ENCODE data around the gene XAGE2. TPM values are rescaled to one million over a fixed set of nuclear protein-coding genes. Genes with fewer than 3 reads are reported as not detected.

XAGE2 gene
- total RNA-seq, 1 experiment from 2014 or later: not detected

DNA sequence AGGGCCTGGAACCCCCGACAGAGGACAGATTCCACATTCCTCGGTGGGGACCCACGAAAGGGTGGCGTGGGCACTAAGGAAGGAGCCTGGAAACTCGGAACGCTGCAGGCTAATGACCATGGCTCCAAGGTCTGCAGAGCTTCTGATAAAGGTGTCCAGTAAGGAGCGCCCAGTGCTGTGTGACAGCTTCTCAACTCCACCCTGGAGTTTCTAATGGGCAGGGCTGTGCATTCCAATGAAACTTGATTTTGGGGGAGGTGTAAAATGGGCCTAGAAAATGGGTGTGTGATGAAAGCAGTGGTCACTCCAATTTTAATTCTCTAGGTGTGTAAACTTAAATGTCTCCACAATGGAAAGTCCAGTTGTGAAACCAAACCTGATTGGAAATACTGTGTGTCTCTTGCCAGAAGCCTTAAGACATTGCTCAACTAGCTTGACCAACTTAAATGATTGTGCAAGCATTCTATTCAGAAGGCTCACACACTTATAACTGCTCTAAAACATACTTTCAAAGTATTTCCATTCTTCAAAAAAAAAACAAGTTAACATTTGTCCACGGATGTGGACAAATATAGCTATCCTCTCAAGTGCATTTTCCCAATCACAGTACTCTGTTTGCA lies 52.1 kb downstream of the XAGE2 start:
- Histone ChIP-seq H3K4me3 (ENCODE audit: low read depth in 2 of 2, low read length in 2 of 2) (no peak overlapping the region), H3K27ac (ENCODE audit: low read length) (no peak overlapping the region), H3K9me3 (ENCODE audit: control insufficient read depth, insufficient read depth, low read depth, low read length) (no peaks in the 10 kb centered on the region), H3K4me1 (ENCODE audit: control insufficient read depth, insufficient read depth, low read length) (no peaks in the 10 kb centered on the region), H3K36me3 (ENCODE audit: control insufficient read depth, insufficient read depth, low read length) (no peaks in the 10 kb centered on the region), H3K27me3 (ENCODE audit: control insufficient read depth, insufficient read depth, low read length) (no peaks in the 10 kb centered on the region; the same call in 1 of the 2 replicates)
- POLR2A ChIA-PET: no interaction called here
- TF ChIP-seq SIN3A (IDR thresholded peaks at IDR 0.05; ENCODE audit: borderline replicate concordance, insufficient read depth, low read depth, low read length): no peak
- TF ChIP-seq TCF7L2 (IDR thresholded peaks at IDR 0.05; ENCODE audit: low read depth, low read length): no peak
- TF ChIP-seq, protein P1, sequence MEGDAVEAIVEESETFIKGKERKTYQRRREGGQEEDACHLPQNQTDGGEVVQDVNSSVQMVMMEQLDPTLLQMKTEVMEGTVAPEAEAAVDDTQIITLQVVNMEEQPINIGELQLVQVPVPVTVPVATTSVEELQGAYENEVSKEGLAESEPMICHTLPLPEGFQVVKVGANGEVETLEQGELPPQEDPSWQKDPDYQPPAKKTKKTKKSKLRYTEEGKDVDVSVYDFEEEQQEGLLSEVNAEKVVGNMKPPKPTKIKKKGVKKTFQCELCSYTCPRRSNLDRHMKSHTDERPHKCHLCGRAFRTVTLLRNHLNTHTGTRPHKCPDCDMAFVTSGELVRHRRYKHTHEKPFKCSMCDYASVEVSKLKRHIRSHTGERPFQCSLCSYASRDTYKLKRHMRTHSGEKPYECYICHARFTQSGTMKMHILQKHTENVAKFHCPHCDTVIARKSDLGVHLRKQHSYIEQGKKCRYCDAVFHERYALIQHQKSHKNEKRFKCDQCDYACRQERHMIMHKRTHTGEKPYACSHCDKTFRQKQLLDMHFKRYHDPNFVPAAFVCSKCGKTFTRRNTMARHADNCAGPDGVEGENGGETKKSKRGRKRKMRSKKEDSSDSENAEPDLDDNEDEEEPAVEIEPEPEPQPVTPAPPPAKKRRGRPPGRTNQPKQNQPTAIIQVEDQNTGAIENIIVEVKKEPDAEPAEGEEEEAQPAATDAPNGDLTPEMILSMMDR (IDR thresholded peaks at IDR 0.05): no peak
- no peak for TF ChIP-seq POLR2AphosphoS5 (IDR thresholded peaks at IDR 0.05; ENCODE audit: low read depth, low read length)
- TF ChIP-seq, protein P2, sequence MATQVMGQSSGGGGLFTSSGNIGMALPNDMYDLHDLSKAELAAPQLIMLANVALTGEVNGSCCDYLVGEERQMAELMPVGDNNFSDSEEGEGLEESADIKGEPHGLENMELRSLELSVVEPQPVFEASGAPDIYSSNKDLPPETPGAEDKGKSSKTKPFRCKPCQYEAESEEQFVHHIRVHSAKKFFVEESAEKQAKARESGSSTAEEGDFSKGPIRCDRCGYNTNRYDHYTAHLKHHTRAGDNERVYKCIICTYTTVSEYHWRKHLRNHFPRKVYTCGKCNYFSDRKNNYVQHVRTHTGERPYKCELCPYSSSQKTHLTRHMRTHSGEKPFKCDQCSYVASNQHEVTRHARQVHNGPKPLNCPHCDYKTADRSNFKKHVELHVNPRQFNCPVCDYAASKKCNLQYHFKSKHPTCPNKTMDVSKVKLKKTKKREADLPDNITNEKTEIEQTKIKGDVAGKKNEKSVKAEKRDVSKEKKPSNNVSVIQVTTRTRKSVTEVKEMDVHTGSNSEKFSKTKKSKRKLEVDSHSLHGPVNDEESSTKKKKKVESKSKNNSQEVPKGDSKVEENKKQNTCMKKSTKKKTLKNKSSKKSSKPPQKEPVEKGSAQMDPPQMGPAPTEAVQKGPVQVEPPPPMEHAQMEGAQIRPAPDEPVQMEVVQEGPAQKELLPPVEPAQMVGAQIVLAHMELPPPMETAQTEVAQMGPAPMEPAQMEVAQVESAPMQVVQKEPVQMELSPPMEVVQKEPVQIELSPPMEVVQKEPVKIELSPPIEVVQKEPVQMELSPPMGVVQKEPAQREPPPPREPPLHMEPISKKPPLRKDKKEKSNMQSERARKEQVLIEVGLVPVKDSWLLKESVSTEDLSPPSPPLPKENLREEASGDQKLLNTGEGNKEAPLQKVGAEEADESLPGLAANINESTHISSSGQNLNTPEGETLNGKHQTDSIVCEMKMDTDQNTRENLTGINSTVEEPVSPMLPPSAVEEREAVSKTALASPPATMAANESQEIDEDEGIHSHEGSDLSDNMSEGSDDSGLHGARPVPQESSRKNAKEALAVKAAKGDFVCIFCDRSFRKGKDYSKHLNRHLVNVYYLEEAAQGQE (IDR thresholded peaks at IDR 0.05; ENCODE audit: insufficient read depth in 1 of 2, low read depth in 2 of 2, low read length in 1 of 2): no peak
- DNase-seq (ENCODE audit: low read depth, low spot score) (no peak), ATAC-seq (no peak)
- BruUV-seq (replicated peaks): no TSS peak
- in situ Hi-C loops (cut with HindIII; ENCODE audit: low pct_unique_long_range_greater_than_20kb, low sequenced_read_pairs): no loop called here
- CTCF ChIA-PET: no interaction called here
- intact Hi-C loops (cut with micrococcal nuclease; ENCODE audit: unreplicated experiment): no loop called here

DNA sequence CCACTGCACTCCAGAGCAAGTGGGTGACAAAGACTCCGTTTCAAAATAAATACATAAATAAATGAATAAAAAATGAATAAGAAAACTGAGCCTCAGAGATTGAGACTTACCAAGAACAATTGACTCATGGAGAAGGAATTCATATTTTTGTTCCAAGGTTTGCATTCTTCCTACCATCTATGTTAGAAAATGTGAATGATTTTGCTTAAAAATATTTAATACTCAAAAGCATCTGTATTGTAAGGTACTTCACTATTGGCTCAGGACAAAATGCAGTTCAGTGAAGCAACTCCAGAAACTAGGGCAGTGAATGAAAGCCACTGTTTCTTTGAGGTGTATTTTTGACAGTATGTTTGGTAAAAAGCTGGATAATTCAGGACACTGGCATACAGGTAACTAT lies 54.1 kb downstream of the XAGE2 start:
- ATAC-seq (no peak), DNase-seq (ENCODE audit: low read depth, low spot score) (no peak)
- Histone ChIP-seq H3K27ac (ENCODE audit: low read length) (no peak overlapping the region), H3K9me3 (ENCODE audit: control insufficient read depth, insufficient read depth, low read depth, low read length) (no peaks in the 10 kb centered on the region), H3K4me1 (ENCODE audit: control insufficient read depth, insufficient read depth, low read length) (no peaks in the 10 kb centered on the region), H3K36me3 (ENCODE audit: control insufficient read depth, insufficient read depth, low read length) (no peaks in the 10 kb centered on the region), H3K4me3 (ENCODE audit: low read depth in 2 of 2, low read length in 2 of 2) (no peak overlapping the region), H3K27me3 (ENCODE audit: control insufficient read depth, insufficient read depth, low read length) (no peaks in the 10 kb centered on the region; the same call in 1 of the 2 replicates)
- in situ Hi-C loops (cut with HindIII; ENCODE audit: low pct_unique_long_range_greater_than_20kb, low sequenced_read_pairs): no loop called here
- CTCF ChIA-PET: no interaction called here
- TF ChIP-seq TCF7L2 (IDR thresholded peaks at IDR 0.05; ENCODE audit: low read depth, low read length) (no peak), SIN3A (IDR thresholded peaks at IDR 0.05; ENCODE audit: borderline replicate concordance, insufficient read depth, low read depth, low read length) (no peak), POLR2AphosphoS5 (IDR thresholded peaks at IDR 0.05; ENCODE audit: low read depth, low read length) (no peak)
- TF ChIP-seq, protein P2 (IDR thresholded peaks at IDR 0.05; ENCODE audit: insufficient read depth in 1 of 2, low read depth in 2 of 2, low read length in 1 of 2): no peak
- TF ChIP-seq, protein P1 (IDR thresholded peaks at IDR 0.05): no peak
- BruUV-seq (replicated peaks): no TSS peak
- POLR2A ChIA-PET: no interaction called here
- intact Hi-C loops (cut with micrococcal nuclease; ENCODE audit: unreplicated experiment): no loop called here

All from Panc1 (cell line).